NCI-H446 treated with DMSO at 0.1 percent for 48 hours (cell line): Measurements from ENCODE around the gene MEGF11.

Experiments
- DNase-seq: peaks from one replicate; lab custom pipeline; 2025; lab: John Stamatoyannopoulos, UW

MEGF11 gene

DNA sequence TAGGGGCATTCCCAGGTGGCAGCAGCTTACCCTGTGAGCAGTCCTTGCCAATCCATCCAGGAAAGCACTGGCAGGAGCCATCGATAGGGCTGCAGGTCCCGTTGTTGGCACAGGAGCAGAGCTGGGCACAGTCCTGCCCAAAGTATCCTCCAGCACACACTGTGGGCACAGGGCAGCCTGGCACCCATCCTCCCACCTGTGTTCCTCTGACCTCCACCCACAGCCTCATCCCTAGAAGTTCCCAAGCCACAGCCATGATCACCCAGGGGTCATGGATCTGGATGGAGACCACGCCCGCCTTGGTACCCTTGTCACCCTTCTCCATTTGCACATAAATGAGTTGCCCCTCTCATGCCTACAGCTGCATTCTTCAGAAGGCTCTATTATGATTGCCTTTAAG, 335.6 kb downstream of the MEGF11 start:
- DNase-seq: no peak

DNA sequence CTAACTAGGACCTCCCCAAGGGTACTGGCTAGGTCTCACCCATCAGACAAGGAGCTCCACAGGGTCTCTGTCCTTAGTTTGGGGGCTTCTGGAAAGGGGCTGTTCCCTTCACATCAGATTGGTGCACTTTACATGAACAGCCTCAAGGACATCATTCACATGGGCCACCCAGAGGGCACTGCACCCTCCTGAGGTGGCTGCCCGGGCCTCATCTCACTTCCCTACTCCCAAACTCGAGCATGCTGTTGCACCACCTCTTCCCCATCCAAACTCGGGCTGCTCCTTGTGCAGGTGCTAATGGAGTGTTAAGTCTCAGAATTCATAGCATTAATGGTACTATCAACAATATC, 336.2 kb downstream of the MEGF11 start:
- no peak for DNase-seq

- DNase-seq: no peak
Observed at GRCh38 chr15:65916664-65917406, 336.7 kb downstream of the MEGF11 start.

- DNase-seq: no peak
Observed at GRCh38 chr15:65916041-65916663, 337.4 kb downstream of the MEGF11 start.

- DNase-seq: no peak
Observed at GRCh38 chr15:65914981-65915925, 338.3 kb downstream of the MEGF11 start.

DNA sequence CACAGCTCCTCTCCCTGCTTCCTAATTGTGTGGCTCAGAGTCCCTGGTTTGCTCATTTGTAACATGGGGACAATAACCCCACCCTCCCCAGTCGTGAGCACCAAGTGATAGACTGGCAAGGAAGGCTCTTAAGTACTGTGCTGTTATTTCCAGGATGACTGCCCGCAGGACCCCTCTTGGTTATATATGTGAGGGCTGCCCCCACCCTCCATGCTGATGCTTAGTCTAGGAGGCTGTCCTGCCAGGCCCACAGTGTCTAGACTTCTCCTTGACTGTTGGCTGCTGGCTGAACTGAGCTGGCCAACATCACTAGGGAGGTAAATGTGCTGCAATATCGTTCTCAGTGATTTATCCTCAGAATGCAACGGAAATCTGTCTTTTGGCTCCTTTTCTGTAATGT, 339.2 kb downstream of the MEGF11 start:
- DNase-seq: no peak

GRCh38 chr15:65913631-65914199, 339.8 kb downstream of the MEGF11 start:
- DNase-seq: no peak

- no peak for DNase-seq
Observed at GRCh38 chr15:65912235-65912634, 341.3 kb downstream of the MEGF11 start.

DNA sequence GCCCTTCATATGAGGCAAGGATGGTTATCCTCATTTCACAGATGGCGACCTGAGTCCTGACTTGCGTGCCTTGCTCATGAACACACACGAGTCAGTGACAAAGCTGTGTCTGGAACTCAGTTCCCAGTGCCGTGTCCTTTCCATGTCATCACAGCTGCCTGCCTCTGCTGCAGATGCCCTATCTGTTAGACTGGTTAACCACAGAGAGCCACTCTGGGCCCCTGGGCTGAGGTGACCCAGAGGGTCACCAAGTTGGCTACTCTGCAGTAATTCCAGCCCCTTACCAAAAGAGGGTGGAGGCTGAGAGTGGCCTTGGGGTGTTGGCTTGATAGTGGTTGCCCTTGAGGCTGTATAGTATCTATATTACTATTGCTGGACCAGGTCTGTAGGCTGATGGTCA, 343.2 kb downstream of the MEGF11 start:
- DNase-seq: no peak

- DNase-seq: no peak
Observed at GRCh38 chr15:65909831-65910230, 343.7 kb downstream of the MEGF11 start.

DNA sequence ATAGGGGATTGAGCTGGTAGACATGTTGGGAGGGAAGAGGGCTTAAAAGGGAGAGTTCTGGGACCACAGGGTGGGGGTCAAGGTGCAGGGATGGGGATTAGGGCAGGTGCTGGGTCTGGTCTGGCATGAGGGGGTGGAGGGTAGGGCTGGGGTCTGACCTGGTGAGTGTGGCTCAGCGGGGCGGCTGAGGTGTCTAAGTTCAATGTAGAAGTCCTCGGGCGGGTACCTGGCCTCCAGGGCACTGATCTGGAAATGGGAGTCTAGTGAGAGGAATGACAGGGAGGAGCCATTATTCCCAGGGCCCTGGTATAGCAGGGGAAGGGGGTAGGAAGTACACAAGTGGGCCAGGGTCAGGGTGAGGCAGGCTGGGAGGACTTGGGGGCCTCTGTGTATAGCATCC, 344.7 kb downstream of the MEGF11 start:
- DNase-seq: no peak

GRCh38 chr15:65907661-65908060, 345.9 kb downstream of the MEGF11 start:
- DNase-seq: no peak

DNA sequence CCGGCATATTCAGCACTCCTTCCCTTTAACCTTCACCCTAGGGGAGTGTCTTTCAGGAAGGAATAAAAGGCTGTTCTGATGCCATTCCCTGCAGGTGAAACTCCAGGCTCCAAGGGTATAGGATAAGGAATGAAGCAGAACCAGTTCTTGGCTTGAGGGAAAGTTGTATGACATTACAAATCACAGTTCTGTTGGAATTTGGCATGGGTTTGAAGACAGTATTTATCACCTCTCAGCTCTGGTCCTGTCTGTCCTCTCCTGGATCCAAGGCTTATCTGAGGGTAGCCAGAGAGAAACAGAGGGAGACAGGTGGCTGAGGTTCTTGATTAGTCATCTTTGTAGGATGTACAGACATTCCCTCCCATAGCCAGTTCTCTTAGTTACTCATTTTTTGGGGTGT, 347.2 kb downstream of the MEGF11 start:
- DNase-seq: no peak

DNA sequence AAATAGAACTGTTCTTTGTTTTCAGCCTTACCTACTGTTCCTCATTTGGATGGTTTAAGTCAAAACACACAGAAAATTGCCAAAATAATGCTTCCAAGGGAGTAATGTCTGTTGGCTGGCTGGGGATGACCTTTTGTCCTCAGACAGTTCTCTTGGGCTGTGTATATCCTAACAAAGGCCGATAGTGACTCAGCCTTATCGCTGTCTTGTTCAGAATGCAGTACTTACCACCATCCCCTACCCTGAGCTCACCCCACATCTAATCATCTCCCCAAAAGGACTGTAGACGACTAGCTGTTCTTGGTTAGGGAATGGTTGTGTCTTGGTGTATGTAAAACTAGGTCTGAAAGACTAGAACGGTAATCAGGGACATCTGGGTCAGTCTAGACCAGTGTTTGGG, 349.2 kb downstream of the MEGF11 start:
- DNase-seq: no peak

GRCh38 chr15:65903296-65904073, 350.1 kb downstream of the MEGF11 start:
- DNase-seq: no peak

GRCh38 chr15:65902373-65902772, 351.2 kb downstream of the MEGF11 start:
- no peak for DNase-seq

DNA sequence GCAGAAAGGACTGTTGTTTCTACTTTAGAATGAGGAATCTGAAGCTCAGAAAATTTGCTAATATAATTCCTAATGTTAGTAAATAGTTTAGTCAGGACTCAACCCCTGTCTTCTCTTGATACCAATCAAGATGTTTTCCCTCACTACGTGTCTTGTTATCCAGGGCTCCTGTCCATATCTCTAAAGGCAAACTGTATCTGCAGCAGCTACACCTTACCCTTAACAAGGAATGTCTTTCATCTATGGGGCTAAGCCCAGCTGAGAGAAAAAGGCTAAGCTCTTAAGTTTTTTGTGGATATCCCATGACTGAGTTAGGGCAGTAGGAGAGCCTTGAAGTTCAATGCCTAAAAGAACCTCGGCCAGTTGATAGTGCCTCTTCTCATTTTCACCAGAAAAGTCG, 351.7 kb downstream of the MEGF11 start:
- no peak for DNase-seq

DNA sequence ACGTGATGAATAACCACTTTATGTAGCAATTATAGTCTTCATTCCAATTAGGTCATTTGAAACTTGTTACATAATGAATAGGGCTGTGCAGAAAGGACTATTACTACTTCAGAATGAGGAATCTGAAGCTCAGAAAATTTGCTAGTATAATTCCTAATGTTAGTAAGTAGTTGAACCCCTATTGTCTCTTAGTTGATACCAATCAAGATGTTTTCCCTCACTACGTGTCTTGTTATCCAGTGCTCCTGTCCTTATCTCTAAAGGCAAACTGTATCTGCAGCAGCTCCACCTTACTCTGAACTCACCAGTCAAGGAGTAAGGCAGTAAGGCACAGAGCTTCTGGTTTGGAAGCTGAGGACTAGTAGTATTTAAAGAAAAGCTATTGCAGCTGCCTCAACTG, 352.2 kb downstream of the MEGF11 start:
- no peak for DNase-seq

DNA sequence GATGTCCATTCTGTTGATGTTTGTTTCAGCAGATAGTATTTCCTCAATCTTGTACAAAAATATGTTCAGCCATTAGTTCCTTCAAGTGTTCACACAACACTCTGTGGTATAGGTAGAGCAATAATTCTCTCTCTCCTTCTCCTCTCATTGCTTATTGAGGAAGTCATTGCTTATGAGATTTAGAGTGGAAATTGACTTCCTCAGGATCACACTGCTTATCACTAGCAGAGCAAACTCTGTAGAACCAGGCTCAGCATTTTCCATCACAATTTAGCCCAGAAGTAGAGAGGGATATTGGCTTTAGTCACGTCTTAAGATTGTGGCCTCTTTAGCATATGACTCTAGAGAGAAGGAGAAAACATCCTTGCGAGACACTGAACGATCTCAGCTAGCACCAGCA, 353.1 kb downstream of the MEGF11 start:
- DNase-seq: no peak

- no peak for DNase-seq
Observed at GRCh38 chr15:65896236-65896635, 357.3 kb downstream of the MEGF11 start.

GRCh38 chr15:65893060-65893459, 360.5 kb downstream of the MEGF11 start:
- no peak for DNase-seq

- no peak for DNase-seq
Observed at GRCh38 chr15:65888981-65889380, 364.6 kb downstream of the MEGF11 start.
